Skeletal muscle satellite cell (primary cell): Measurements from ENCODE around the gene PPFIA1.

Source experiments
- H3K27me3 ChIP-seq: 2 replicates; pipeline ENCODE4 v1.7.0; 2013; ENCODE audit warnings: low read length; ENCODE audit not compliant: control insufficient read depth, insufficient read depth
- H3K36me3 ChIP-seq: 2 replicates; pipeline ENCODE4 v1.7.0; 2013; ENCODE audit warnings: mild to moderate bottlenecking, control low read depth, low read length; ENCODE audit not compliant: insufficient read depth
- H3K4me1 ChIP-seq: 2 replicates; pipeline ENCODE4 v1.7.0; 2013; ENCODE audit warnings: low read length; ENCODE audit not compliant: control insufficient read depth, insufficient read depth
- H3K4me2 ChIP-seq: 2 replicates; pipeline ENCODE4 v1.7.0; 2013; ENCODE audit warnings: mild to moderate bottlenecking, low read length
- H3K4me3 ChIP-seq: 2 replicates; pipeline ENCODE4 v1.7.0; 2013; ENCODE audit warnings: low read length
- H3K9ac ChIP-seq: 2 replicates; pipeline ENCODE4 v1.7.0; 2013; ENCODE audit warnings: mild to moderate bottlenecking, low read depth, low read length, moderate library complexity
- H3K9me3 ChIP-seq: replicated peaks from 2 replicates; pipeline ENCODE4 v1.7.0; 2013; ENCODE audit warnings: mild to moderate bottlenecking, control low read depth, low read length

The PPFIA1 gene

DNA sequence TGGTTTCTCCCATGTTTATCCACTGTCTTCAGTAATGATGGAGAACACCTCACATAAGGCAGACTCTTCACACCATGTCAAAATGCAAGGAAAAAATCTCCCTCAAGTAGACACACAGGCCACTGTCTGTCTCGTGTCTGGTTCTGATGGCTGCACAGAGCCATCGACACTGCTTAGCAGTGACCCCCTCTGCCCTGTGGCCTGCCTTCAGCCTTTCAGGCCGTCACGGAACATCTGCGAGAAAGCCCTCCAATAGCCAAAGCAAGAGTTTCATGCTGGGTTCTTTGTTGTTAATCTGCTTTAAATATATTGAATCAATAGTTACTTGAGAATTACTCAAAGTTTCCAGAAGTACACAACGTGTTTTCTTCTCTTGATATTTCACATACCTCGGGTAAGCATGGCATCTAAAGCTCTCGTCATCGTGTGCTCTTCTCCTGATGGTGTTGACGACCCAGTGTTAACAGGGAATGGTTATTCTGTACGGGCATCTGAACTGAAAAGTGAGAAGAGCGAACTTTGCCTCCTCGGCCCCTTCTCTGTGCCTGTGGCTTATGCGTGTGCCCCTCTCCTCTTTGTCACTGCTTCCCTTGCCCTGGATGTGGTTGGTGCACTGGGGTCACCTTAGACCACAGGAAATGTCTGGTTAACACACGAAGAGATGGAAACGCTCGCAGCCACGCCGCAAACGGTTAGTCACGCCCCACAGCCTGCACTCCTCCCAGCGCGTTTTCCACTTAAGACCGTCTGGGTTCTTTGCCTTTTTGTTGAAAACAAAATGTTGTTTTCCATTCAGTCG, 94.5 kb downstream of the PPFIA1 start:
- Histone ChIP-seq H3K27me3 (no peaks in the 10 kb centered on the region), H3K36me3 (peaks cover 36% of the 10 kb centered on the region), H3K4me2 (no peak overlapping the region), H3K4me1 (no peaks in the 10 kb centered on the region), H3K4me3 (no peak overlapping the region), H3K9ac (no peak overlapping the region), H3K9me3 (no peaks in the 10 kb centered on the region)

DNA sequence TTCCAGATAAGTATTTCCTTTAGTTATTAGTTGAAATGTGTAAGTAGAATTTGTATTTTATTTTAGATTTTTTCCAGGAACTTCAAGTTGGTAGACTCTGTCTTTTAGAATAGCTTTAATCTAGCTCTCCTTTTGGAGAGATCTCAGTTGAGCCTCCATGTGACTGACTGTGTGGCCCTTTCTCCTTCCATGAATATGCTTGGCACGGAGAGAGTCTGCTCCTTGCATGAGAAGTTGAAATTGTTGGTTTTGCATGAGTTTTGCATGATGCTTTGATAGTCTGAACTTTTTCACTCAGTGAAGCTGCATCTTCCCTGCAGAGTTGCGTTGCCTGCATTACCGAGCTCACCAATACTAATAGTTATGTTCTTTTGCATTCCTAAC, 95.0 kb downstream of the PPFIA1 start:
- Histone ChIP-seq H3K9me3 (no peaks in the 10 kb centered on the region), H3K27me3 (no peaks in the 10 kb centered on the region), H3K4me2 (no peak overlapping the region), H3K9ac (no peak overlapping the region), H3K36me3 (peaks cover 35% of the 10 kb centered on the region), H3K4me3 (no peak overlapping the region), H3K4me1 (no peaks in the 10 kb centered on the region)

DNA sequence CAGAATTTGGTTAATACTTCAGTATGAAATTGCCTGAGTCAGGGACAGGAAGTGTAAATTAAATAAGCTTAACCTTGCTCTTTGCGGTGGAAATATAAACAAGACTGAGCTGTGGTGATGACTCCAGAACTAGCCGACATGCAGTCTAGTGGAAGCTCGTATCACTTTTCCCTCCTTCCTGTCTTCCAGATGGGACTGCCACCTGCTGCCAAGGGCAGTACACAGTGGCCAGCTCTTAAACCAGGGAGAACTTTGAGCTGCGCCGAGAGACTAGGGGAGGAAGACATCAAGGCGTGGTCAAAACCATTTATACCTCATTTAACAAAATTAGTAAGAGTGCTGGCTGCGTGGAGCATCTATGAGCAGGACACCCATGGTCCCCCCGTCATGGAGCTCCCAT, 96.6 kb downstream of the PPFIA1 start:
- no peak overlapping the region for H3K4me3 ChIP-seq
- no peaks in the 10 kb centered on the region for H3K27me3 ChIP-seq
- no peak overlapping the region for H3K9ac ChIP-seq
- no peaks in the 10 kb centered on the region for H3K4me1 ChIP-seq
- no peaks in the 10 kb centered on the region for H3K9me3 ChIP-seq
- H3K36me3 ChIP-seq: peaks cover 28% of the 10 kb centered on the region
- no peak overlapping the region for H3K4me2 ChIP-seq

- Histone ChIP-seq H3K36me3 (peaks cover 39% of the 10 kb centered on the region), H3K27me3 (no peaks in the 10 kb centered on the region), H3K9ac (no peak overlapping the region), H3K9me3 (no peaks in the 10 kb centered on the region), H3K4me2 (no peak overlapping the region), H3K4me1 (no peaks in the 10 kb centered on the region), H3K4me3 (no peak overlapping the region)
These were observed 98.5 kb downstream of the PPFIA1 start for GRCh38 chr11:70368961-70369360.

- Histone ChIP-seq H3K9me3 (no peaks in the 10 kb centered on the region), H3K4me2 (no peak overlapping the region), H3K27me3 (no peaks in the 10 kb centered on the region), H3K4me3 (no peak overlapping the region), H3K36me3 (peaks cover 38% of the 10 kb centered on the region), H3K9ac (no peak overlapping the region), H3K4me1 (no peaks in the 10 kb centered on the region)
These were observed 100.8 kb downstream of the PPFIA1 start for GRCh38 chr11:70371241-70371640.

GRCh38 chr11:70372076-70372475, 101.6 kb downstream of the PPFIA1 start:
- Histone ChIP-seq H3K27me3 (no peaks in the 10 kb centered on the region), H3K4me3 (no peak overlapping the region), H3K36me3 (peaks cover 44% of the 10 kb centered on the region), H3K9me3 (no peaks in the 10 kb centered on the region), H3K4me1 (no peaks in the 10 kb centered on the region), H3K4me2 (no peak overlapping the region), H3K9ac (no peak overlapping the region)

DNA sequence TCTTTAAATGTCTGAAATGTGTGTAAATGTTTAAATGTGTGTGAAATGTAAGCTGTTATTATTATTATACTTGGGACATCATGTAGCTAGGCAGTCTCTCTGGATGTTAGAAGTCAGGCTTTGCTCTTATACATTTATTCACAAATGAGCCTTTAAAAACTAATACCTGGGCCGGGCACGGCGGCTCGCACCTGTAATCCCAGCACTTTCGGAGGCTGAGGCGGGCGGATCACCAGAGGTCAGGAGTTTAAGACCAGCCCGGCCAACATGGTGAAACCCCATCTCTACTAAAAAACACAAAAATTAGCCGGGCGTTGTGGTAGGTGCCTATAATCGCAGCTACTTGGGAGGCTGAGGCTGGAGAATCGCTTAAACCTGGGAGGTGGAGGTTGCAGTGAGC, 106.1 kb downstream of the PPFIA1 start:
- no peaks in the 10 kb centered on the region for H3K27me3 ChIP-seq
- no peak overlapping the region for H3K4me2 ChIP-seq
- H3K36me3 ChIP-seq: peaks cover 63% of the 10 kb centered on the region
- H3K9ac ChIP-seq: no peak overlapping the region
- H3K4me3 ChIP-seq: no peak overlapping the region
- H3K4me1 ChIP-seq: no peaks in the 10 kb centered on the region
- H3K9me3 ChIP-seq: no peaks in the 10 kb centered on the region

DNA sequence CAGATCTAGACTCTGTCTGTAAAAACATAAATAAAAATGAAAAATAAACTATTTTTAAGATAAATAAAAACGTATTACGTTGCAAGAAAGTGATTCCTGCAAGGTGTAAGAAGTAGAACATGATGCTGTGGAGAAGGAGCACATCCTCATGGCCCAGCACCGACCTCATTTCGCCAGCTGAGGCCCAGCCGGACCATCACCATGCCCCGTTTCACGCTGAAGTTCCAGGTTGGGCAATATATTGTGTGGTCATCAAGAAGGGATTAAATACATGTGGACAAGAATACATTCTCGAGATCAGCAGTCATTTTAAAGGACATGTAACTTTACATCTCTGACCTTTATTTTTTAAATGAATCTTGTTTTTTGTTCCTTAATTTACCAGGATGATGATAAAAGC, 107.2 kb downstream of the PPFIA1 start:
- H3K4me1 ChIP-seq: peaks cover 5% of the 10 kb centered on the region
- no peak overlapping the region for H3K9ac ChIP-seq
- H3K36me3 ChIP-seq: peaks cover 60% of the 10 kb centered on the region
- H3K9me3 ChIP-seq: no peaks in the 10 kb centered on the region
- no peak overlapping the region for H3K4me3 ChIP-seq
- no peaks in the 10 kb centered on the region for H3K27me3 ChIP-seq
- no peak overlapping the region for H3K4me2 ChIP-seq

- H3K4me3 ChIP-seq: no peak overlapping the region
- H3K27me3 ChIP-seq: no peaks in the 10 kb centered on the region
- no peak overlapping the region for H3K9ac ChIP-seq
- peaks cover 5% of the 10 kb centered on the region for H3K4me1 ChIP-seq
- no peak overlapping the region for H3K4me2 ChIP-seq
- H3K36me3 ChIP-seq: peaks cover 57% of the 10 kb centered on the region
- no peaks in the 10 kb centered on the region for H3K9me3 ChIP-seq
These were observed 108.1 kb downstream of the PPFIA1 start for GRCh38 chr11:70378506-70379134.

GRCh38 chr11:70381350-70381749, 110.9 kb downstream of the PPFIA1 start:
- Histone ChIP-seq H3K27me3 (no peaks in the 10 kb centered on the region), H3K4me1 (peaks cover 5% of the 10 kb centered on the region), H3K4me2 (no peak overlapping the region), H3K9me3 (no peaks in the 10 kb centered on the region), H3K36me3 (peaks cover 61% of the 10 kb centered on the region), H3K4me3 (no peak overlapping the region), H3K9ac (no peak overlapping the region)

DNA sequence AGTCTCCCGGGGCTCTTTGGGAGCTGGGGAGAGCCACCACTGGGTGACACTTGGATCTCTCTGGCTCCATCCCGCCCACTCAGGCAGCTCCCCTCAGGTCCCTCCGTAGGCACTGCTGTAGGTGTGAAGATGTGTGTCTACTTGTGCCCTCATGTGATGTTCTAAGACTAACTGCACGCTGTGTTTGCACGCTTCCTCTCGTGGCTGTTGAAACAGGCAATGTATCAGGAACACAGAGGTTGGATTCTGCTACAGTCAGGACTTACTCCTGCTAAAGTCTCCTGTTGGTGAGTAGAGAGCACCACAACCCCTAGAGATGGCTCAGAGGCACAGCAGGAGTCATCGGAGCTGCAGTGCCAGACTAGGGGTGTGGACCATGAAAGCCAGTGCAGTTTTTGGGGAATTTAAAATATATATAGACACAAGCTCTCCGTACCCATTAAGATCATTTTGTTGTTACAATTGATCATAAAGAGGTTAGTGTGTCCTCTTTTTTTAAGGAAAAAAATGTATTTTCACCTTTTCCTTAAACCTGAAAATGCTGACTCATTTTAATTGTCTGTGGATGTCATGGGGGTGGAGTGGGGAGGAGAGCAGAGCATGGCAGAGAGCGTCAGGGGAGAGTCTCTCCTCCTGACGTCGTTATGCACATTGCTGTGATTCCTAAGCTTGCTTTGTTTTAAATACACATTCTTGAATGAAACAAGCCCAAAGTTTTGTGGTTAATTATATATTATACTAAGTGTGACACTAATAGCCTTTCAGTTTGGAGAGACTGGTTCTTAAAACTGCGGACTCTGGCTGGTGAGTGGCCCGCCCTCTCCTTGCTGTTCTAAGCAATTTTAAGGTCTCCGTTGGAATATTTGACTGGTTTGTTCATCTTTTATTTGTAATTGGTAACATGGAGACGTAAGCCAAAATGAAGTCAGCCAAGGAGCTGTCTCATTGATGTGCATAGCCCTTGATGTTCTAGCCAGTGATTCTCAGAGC, 111.7 kb downstream of the PPFIA1 start:
- Histone ChIP-seq H3K4me2 (no peak overlapping the region), H3K27me3 (no peaks in the 10 kb centered on the region), H3K9me3 (no peaks in the 10 kb centered on the region), H3K9ac (no peak overlapping the region), H3K4me1 (peaks cover 5% of the 10 kb centered on the region), H3K36me3 (peaks cover 56% of the 10 kb centered on the region), H3K4me3 (no peak overlapping the region)
